ENCODE results near the gene MTNR1B.

Gene MTNR1B

DNA sequence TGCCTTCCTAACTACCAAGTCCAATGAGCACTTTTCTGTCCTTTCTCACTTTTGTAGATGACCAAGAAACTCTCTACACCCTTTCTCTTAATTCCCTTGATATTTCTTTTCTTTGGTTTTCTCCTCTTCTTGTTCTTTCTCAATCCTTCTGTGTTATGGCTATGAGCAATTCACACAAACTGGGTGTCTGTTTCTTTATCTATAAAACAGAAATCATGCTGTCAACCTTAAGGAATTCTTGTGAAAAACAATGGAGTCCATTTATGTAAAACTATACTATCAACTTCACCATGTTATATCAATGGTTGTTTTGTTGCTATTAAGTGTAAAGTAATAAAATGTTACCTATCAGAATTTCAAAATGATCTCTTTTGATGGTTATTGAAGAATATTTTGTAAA is 7.2 kb downstream of the MTNR1B start:
- no peak overlapping the region for H3K27ac ChIP-seq
- TF ChIP-seq, protein P1, sequence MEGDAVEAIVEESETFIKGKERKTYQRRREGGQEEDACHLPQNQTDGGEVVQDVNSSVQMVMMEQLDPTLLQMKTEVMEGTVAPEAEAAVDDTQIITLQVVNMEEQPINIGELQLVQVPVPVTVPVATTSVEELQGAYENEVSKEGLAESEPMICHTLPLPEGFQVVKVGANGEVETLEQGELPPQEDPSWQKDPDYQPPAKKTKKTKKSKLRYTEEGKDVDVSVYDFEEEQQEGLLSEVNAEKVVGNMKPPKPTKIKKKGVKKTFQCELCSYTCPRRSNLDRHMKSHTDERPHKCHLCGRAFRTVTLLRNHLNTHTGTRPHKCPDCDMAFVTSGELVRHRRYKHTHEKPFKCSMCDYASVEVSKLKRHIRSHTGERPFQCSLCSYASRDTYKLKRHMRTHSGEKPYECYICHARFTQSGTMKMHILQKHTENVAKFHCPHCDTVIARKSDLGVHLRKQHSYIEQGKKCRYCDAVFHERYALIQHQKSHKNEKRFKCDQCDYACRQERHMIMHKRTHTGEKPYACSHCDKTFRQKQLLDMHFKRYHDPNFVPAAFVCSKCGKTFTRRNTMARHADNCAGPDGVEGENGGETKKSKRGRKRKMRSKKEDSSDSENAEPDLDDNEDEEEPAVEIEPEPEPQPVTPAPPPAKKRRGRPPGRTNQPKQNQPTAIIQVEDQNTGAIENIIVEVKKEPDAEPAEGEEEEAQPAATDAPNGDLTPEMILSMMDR (conservative IDR thresholded peaks at IDR 0.05) = no peak
- no peak for TF ChIP-seq ZFX (IDR thresholded peaks at IDR 0.05)

DNA sequence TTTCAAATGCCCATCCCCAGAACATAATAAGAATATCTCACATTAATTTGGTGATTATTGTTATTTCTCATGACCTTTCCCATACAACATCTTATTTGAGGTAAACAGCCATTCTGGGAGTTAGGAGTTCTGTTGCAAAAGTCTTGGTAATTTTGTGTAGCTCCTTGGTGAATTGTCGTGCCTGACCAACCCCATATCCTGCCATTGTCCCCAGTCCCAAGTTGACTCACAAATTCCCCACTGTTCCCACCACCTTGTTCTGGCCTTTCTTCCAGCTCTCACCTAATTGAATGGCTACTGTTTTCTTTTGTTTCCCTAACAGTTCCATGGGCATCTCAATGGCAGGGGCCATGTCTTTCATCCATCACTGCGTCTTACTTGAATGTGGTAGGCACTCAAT is 8.0 kb downstream of the MTNR1B start:
- TF ChIP-seq ZFX (IDR thresholded peaks at IDR 0.05) = no peak
- TF ChIP-seq, protein P1 (conservative IDR thresholded peaks at IDR 0.05) = no peak
- H3K27ac ChIP-seq = no peak overlapping the region

GRCh38 chr11:92978271-92979111 is 9.0 kb downstream of the MTNR1B start:
- TF ChIP-seq, protein P1 (conservative IDR thresholded peaks at IDR 0.05) = no peak
- no peak for TF ChIP-seq ZFX (IDR thresholded peaks at IDR 0.05)
- no peak overlapping the region for H3K27ac ChIP-seq

DNA sequence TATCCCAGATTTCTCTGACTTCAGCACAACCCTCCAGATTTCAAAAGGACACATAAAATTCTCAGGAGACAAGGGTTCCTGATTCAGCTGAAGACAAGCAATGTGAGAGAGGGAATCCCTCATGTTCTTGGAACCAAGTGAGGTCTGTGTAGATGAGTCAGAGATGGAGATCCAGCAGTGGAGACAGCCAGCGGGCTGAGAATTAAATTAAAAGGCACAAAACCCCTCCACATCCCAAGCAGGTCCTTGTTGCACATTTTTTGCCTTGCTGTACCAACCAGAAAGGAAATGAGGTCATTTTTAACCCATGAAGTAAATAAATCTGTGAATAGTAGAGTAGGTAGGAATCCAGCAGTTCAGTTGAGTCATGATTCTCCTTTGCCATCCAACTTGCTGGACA is 9.7 kb downstream of the MTNR1B start:
- no peak overlapping the region for H3K27ac ChIP-seq

DNA sequence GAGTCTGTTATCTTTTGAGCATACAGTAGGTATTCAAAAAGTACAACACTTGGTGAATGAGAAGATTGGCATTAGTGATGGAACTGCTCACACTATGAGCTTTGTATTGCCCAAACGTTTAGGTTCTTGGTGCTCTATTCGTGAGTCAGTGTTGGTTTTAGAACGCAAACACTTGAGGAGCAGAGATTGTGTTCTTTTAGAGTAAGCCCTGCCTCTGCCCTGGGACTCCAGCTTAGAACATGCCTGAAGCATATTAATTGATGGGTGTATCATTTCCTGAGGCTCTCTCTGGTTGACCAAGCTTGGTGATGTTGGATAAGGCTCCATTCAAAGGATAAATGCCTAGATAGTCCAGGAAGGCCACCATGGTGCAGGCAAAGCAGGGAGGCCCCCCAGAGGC is 10.9 kb downstream of the MTNR1B start:
- no peak overlapping the region for H3K27ac ChIP-seq
- TF ChIP-seq ZFX (IDR thresholded peaks at IDR 0.05) = no peak
- TF ChIP-seq, protein P1 (conservative IDR thresholded peaks at IDR 0.05) = no peak

More for the DNA sequence above, 9.7 kb downstream of the MTNR1B start:
- no peak for TF ChIP-seq ZFX (IDR thresholded peaks at IDR 0.05)
- TF ChIP-seq, protein P1 (conservative IDR thresholded peaks at IDR 0.05) = no peak

DNA sequence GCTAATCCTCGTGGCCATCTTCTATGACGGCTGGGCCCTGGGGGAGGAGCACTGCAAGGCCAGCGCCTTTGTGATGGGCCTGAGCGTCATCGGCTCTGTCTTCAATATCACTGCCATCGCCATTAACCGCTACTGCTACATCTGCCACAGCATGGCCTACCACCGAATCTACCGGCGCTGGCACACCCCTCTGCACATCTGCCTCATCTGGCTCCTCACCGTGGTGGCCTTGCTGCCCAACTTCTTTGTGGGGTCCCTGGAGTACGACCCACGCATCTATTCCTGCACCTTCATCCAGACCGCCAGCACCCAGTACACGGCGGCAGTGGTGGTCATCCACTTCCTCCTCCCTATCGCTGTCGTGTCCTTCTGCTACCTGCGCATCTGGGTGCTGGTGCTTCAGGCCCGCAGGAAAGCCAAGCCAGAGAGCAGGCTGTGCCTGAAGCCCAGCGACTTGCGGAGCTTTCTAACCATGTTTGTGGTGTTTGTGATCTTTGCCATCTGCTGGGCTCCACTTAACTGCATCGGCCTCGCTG is 12.1 kb downstream of the MTNR1B start:
- no peak for TF ChIP-seq ZFX (IDR thresholded peaks at IDR 0.05)
- TF ChIP-seq, protein P1 (conservative IDR thresholded peaks at IDR 0.05) = no peak
- H3K27ac ChIP-seq = no peak overlapping the region

DNA sequence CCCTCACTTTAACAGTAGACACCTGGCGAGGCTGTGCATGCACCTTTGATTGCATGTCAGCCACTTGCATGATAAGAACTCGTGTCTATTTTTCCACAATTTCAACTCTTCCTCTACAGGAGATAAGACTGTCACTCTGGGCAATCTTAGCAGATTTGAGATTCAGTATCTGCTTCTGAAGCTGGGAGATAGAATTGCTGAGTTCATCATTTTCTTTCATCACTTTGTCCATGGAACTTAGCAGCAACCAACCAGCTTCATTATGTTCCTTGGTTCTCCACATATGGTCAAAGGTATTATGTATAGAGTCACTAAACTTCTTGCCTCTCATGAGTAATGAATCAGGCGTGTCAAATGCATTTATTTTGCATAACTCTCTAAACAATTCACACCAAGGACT is 17.1 kb downstream of the MTNR1B start:
- TF ChIP-seq, protein P1 (conservative IDR thresholded peaks at IDR 0.05) = no peak
- no peak for TF ChIP-seq ZFX (IDR thresholded peaks at IDR 0.05)
- no peak overlapping the region for H3K27ac ChIP-seq

Measured in C4-2B (cell line).